ENCODE results near the gene TMEM115. TPM values are rescaled to one million over a fixed set of nuclear protein-coding genes. Genes with fewer than 3 reads are reported as not detected.

Gene TMEM115
- total RNA-seq, 4 donors from 2014 or later, result 70.0 to 111 (median 85.1) TPM

GRCh38 chr3:50369012-50369670 lies 9.8 kb upstream of the TMEM115 start:
- H3K4me1 ChIP-seq, result peaks cover 14% of the 10 kb centered on the region in 2 donors
- H3K4me3 ChIP-seq (replicated peaks in 1 of 3), result no peak overlapping the region
- H3K27me3 ChIP-seq, result no peaks in the 10 kb centered on the region
- no peaks in the 10 kb centered on the region for H3K9me3 ChIP-seq
- no peak for TF ChIP-seq POLR2A (IDR thresholded peaks at IDR 0.05)
- no peak for TF ChIP-seq CTCF (IDR thresholded peaks at IDR 0.05)
- no peak for DNase-seq
- intact Hi-C loops (cut with DNase I), result no loop called here
- H3K36me3 ChIP-seq, result no peaks in the 10 kb centered on the region
- 69 to 83% methylated on average over 8 of the region's 9 CpGs for WGBS, 2 donors
- no peak overlapping the region for H3K27ac ChIP-seq

DNA sequence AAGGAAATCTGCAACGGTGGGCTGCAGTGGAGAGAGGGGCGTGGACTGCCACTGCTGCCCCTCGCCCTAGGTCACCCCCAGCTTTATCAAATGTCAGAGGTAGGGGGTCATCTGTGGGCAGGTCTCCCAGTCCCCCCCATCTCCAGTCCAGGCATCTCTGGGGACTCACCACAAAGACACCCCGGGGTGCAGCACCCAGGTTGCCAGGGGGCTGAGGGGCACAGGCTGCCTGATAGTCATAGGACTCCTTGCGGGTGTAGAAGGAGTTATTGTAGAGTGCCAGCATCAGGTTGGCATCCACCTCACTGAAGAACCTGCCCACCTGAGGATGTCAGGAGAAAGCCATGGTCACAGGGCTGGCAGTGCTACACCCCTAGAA lies 6.5 kb upstream of the TMEM115 start:
- Histone ChIP-seq H3K27me3 (no peaks in the 10 kb centered on the region), H3K4me3 (replicated peaks in 1 of 3) (peak overlapping the region in 1 of 3 donors; percentile 55), H3K9me3 (no peaks in the 10 kb centered on the region), H3K36me3 (no peaks in the 10 kb centered on the region), H3K4me1 (peaks cover 14 to 15% of the 10 kb centered on the region in 2 donors), H3K27ac (peak overlapping the region in 1 of 3 donors; percentile 7)
- no peak for DNase-seq
- intact Hi-C loops (cut with DNase I), result no loop called here
- WGBS, 2 donors, result 60 to 74% methylated on average over 2 to 5 of the region's 5 CpGs
- no peak for TF ChIP-seq CTCF (IDR thresholded peaks at IDR 0.05)

GRCh38 chr3:50365080-50365841 lies 5.9 kb upstream of the TMEM115 start:
- DNase-seq, result peak; percentile 90
- no peaks in the 10 kb centered on the region for H3K36me3 ChIP-seq
- peak overlapping the region in 2 of 3 donors; percentile 50 to 55 for H3K4me3 ChIP-seq (replicated peaks in 1 of 3)
- 7 to 18% methylated on average over 18 to 33 of the region's 53 CpGs for WGBS, 2 donors
- H3K9me3 ChIP-seq, result no peaks in the 10 kb centered on the region
- peak overlapping the region in 2 of 3 donors; percentile 7 to 68 for H3K27ac ChIP-seq
- H3K4me1 ChIP-seq, result peaks cover 14 to 15% of the 10 kb centered on the region in 2 donors
- TF ChIP-seq CTCF (IDR thresholded peaks at IDR 0.05), result peak in 1 of 6 experiments; percentile 5
- peak in 1 of 2 donors; percentile 73 for TF ChIP-seq POLR2A (IDR thresholded peaks at IDR 0.05)
- no peaks in the 10 kb centered on the region for H3K27me3 ChIP-seq
- intact Hi-C loops (cut with DNase I), result no loop called here

- Histone ChIP-seq H3K4me1 (peaks cover 14 to 15% of the 10 kb centered on the region in 2 donors), H3K36me3 (no peaks in the 10 kb centered on the region), H3K4me3 (replicated peaks in 1 of 3) (peak overlapping the region in 1 of 3 donors; percentile 55), H3K27ac (peak overlapping the region in 1 of 3 donors; percentile 68), H3K27me3 (no peaks in the 10 kb centered on the region), H3K9me3 (no peaks in the 10 kb centered on the region)
- peak; percentile 26 to 44 for DNase-seq
- TF ChIP-seq CTCF (IDR thresholded peaks at IDR 0.05), result no peak
- TF ChIP-seq POLR2A (IDR thresholded peaks at IDR 0.05), result no peak
- 22 to 25% methylated on average over 14 to 17 of the region's 48 CpGs for WGBS, 2 donors
- intact Hi-C loops (cut with DNase I), result no loop called here
These were observed 5.3 kb upstream of the TMEM115 start for GRCh38 chr3:50364573-50365079.

DNA sequence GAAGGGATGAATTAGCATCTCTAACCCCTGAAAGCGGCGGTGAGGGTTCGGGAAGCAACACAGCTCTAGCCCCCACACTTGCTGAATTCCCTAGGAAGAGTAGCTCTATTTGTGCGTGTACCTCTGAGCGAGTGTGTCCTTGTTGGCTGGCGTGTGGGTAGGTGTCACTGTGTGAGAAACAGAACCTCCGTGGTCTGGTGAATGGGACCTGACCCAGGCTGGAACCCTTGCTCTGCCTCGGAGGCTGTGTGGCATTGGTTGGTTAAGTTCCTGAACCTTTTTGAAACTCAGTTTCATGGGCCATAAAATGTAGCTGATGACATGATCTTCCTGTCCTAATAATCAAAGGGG lies 414 bp upstream of the TMEM115 start:
- Histone ChIP-seq H3K27me3 (no peaks in the 10 kb centered on the region), H3K9me3 (no peaks in the 10 kb centered on the region), H3K4me1 (peaks cover 41 to 47% of the 10 kb centered on the region in 2 donors), H3K36me3 (peaks cover 7% of the 10 kb centered on the region in 2 donors), H3K4me3 (replicated peaks in 1 of 3) (no peak overlapping the region), H3K27ac (peak overlapping the region in 1 of 3 donors; percentile 90)
- intact Hi-C loops (cut with DNase I), result no loop called here
- TF ChIP-seq POLR2A (IDR thresholded peaks at IDR 0.05) (no peak), CTCF (IDR thresholded peaks at IDR 0.05) (no peak)
- DNase-seq, result no peak
- 31 to 35% methylated on average over 8 of the region's 8 CpGs for WGBS, 2 donors

Data from thyroid gland (tissue), 4 donors.